Measurements from ENCODE around the gene CCR1.

- TF ChIP-seq CTCF (IDR thresholded peaks at IDR 0.05) (no peak), REST (IDR thresholded peaks at IDR 0.05; ENCODE audit: low read depth, low read length) (no peak), POLR2AphosphoS5 (IDR thresholded peaks at IDR 0.05; ENCODE audit: low read depth, low read length) (no peak), GABPA (IDR thresholded peaks at IDR 0.05; ENCODE audit: low read depth) (no peak), TAF1 (IDR thresholded peaks at IDR 0.05; ENCODE audit: borderline replicate concordance, low read depth, low read length) (no peak), JUND (IDR thresholded peaks at IDR 0.05) (no peak), RFX5 (IDR thresholded peaks at IDR 0.05; ENCODE audit: low read length) (no peak), MAX (IDR thresholded peaks at IDR 0.05; ENCODE audit: low read depth) (no peak), TEAD4 (IDR thresholded peaks at IDR 0.05; ENCODE audit: borderline replicate concordance, insufficient read depth) (no peak)
Observed at GRCh38 chr3:46168583-46169345, 39.3 kb downstream of the CCR1 start.

All from SK-N-SH (cell line).